GM23248 (cell line): ENCODE data around the gene DARS1. TPM values are rescaled to one million over a fixed set of nuclear protein-coding genes. Genes with fewer than 3 reads are reported as not detected.
A peak's percentile ranks its signal among the peaks of the same experiment; 100 is the strongest.

ENCODE experiments used
- DNase-seq: peaks from one replicate; pipeline ENCODE4 v3.0.0-alpha.2; 2015
- H2AFZ ChIP-seq: fragments of 200-600 bp; sonication (generic); 2 replicates; pipeline ENCODE4 v1.6.1; 2016; ENCODE audit warnings: antibody characterized with exemption
- H3F3A ChIP-seq: fragments of 200-600 bp; sonication (generic); 2 replicates; pipeline ENCODE4 v1.6.1; 2016; ENCODE audit warnings: mild to moderate bottlenecking, antibody characterized with exemption, mixed run types; ENCODE audit not compliant: insufficient read depth
- H3K27ac ChIP-seq: fragments of 200-600 bp; sonication (generic); 2 replicates; pipeline ENCODE4 v1.5.1; 2016; ENCODE audit warnings: mild to moderate bottlenecking
- H3K27me3 ChIP-seq: fragments of 200-600 bp; sonication (generic); replicated peaks from 2 replicates; pipeline ENCODE4 v1.6.1; 2016; ENCODE audit warnings: mild to moderate bottlenecking; ENCODE audit not compliant: insufficient read depth
- H3K36me3 ChIP-seq: fragments of 200-600 bp; sonication (generic); 2 replicates; pipeline ENCODE4 v1.6.1; 2016; ENCODE audit warnings: low read depth, mild to moderate bottlenecking
- H3K4me1 ChIP-seq: fragments of 200-600 bp; sonication (generic); 2 replicates; pipeline ENCODE4 v1.6.1; 2016; ENCODE audit warnings: mild to moderate bottlenecking; ENCODE audit not compliant: insufficient read depth
- H3K4me2 ChIP-seq: fragments of 200-600 bp; sonication (generic); one replicate; pipeline ENCODE4 v1.6.1; 2016; ENCODE audit warnings: mild to moderate bottlenecking; ENCODE audit not compliant: unreplicated experiment
- H3K4me3 ChIP-seq: fragments of 200-600 bp; sonication (generic); 2 replicates; pipeline ENCODE4 v1.5.1; 2016; ENCODE audit warnings: mild to moderate bottlenecking
- H3K79me2 ChIP-seq: fragments of 200-600 bp; sonication (generic); 2 replicates; pipeline ENCODE4 v1.6.1; 2016; ENCODE audit warnings: mild to moderate bottlenecking; ENCODE audit not compliant: insufficient read depth
- H3K9ac ChIP-seq: fragments of 200-600 bp; sonication (generic); 2 replicates; pipeline ENCODE4 v1.6.1; 2016; ENCODE audit warnings: mild to moderate bottlenecking
- H3K9me2 ChIP-seq: fragments of 200-600 bp; sonication (generic); 2 replicates; pipeline ENCODE4 v1.6.1; 2016; ENCODE audit warnings: mixed run types, mild to moderate bottlenecking, moderate library complexity; ENCODE audit not compliant: insufficient read depth
- H3K9me3 ChIP-seq: fragments of 200-600 bp; sonication (generic); one replicate; pipeline ENCODE4 v1.6.1; 2017; ENCODE audit warnings: low read depth
- H4K20me1 ChIP-seq: fragments of 200-600 bp; sonication (generic); 2 replicates; pipeline ENCODE4 v1.6.0; 2016; ENCODE audit not compliant: insufficient read depth
- EZH2 ChIP-seq: fragments of 200-600 bp; sonication (generic); IDR thresholded peaks from 2 replicates; pipeline ENCODE4 v1.6.1; 2018; ENCODE audit warnings: antibody characterized with exemption, mild to moderate bottlenecking; ENCODE audit not compliant: insufficient read depth, poor library complexity, severe bottlenecking
- EZH2phosphoT487 ChIP-seq: fragments of 200-600 bp; sonication (generic); IDR thresholded peaks from 2 replicates; pipeline ENCODE4 v1.6.1; 2018; ENCODE audit warnings: antibody characterized with exemption, moderate library complexity, mild to moderate bottlenecking, low read depth; ENCODE audit not compliant: insufficient read depth
- WGBS, 2 experiments: methylation state at CpG; one replicate each; pipeline ENCODE4 v1.1.6; 2015 to 2017; ENCODE audit warnings: low lambda C conversion rate in 2 of 2, low coverage in 1 of 2; ENCODE audit errors: missing lambda C conversion rate in 2 of 2; 5-methylcytosine and 5-hydroxymethylcytosine counted together
- in situ Hi-C: fragments of 300-500 bp; cut with MboI; formaldehyde crosslinking; loops from 2 replicates; pipeline ENCODE4 v1.15.0; 2020
- polyA plus RNA-seq: library from polyadenylated mRNA; unstranded; fragments of >200 nt; fragmentation: Nextera tagmentation; extraction: Ambion mirVana; gene quantifications from 2 replicates; pipeline ENCODE4 v1.2.1, GENCODE V29; 2016
- total RNA-seq: library from RNA; depleted of rRNA; stranded (reverse); fragments of >200 nt; shearing (Covaris generic); gene quantifications from 2 replicates; pipeline ENCODE4 v1.2.3, GENCODE V29; 2014; rRNA removed

The DARS1 gene
- total RNA-seq = 121 and 144 TPM in 2 replicates
- 109 and 111 TPM in 2 replicates for polyA plus RNA-seq

- in situ Hi-C loops = no loop called here
- Histone ChIP-seq H3K9ac (peak within 1 kb of the TSS; percentile 99), H3K4me1 (peaks cover 14% of the 10 kb centered on the region), H3K9me2 (no peaks in the 10 kb centered on the region), H3K79me2 (peaks cover 49% of the 10 kb centered on the region), H3K4me3 (peak within 1 kb of the TSS; percentile 97), H3K4me2 (peak within 1 kb of the TSS; percentile 99), H3F3A (0 out of 2 replicates have a peak, but pooled peaks cover 3% of the 10 kb centered on the region), H3K27ac (peak within 1 kb of the TSS; percentile 95), H4K20me1 (no peaks in the 10 kb centered on the region), H3K36me3 (peaks cover 23% of the 10 kb centered on the region; the same call in 1 of the 2 replicates), H2AFZ (peak within 1 kb of the TSS; percentile 91), H3K27me3 (no peaks in the 10 kb centered on the region), H3K9me3 (no peaks in the 10 kb centered on the region)
- 1 to 3% methylated on average over 53 to 64 of the region's 64 CpGs for WGBS, 2 experiments
- DNase-seq = peak; percentile 96
- TF ChIP-seq EZH2 (no peak), EZH2phosphoT487 (no peak)
These were observed at the start of gene DARS1 for GRCh38 chr2:135985018-135985825. Gene DARS1, minus strand, starts transcription at chr2:135985626. Its CDS starts 158 bp downstream, at chr2:135985468.

DNA sequence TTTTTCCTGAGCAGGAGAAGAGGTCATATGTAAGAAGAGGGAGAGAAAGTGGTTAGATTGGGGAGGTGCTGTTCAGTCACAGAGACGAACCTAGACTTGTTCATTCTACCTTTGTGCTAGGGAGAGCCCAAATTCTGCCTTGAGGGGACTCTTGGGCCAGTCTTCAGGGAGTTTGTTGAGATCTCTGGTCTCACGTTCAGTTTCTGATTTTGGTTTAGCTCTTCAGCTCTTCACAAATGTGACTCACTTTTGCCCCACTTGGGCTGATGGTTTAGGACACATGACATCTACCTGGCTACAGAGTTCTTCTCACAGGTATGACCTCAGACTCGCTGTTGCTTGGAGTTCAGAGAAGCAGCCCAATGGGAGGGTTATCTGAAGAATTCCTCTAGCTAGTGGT, 49.2 kb upstream of the DARS1 start:
- Histone ChIP-seq H3K4me1 (no peaks in the 10 kb centered on the region), H3K9ac (no peak overlapping the region), H3K9me3 (no peaks in the 10 kb centered on the region), H3K9me2 (no peaks in the 10 kb centered on the region), H3K4me2 (no peak overlapping the region), H3K4me3 (no peak overlapping the region), H2AFZ (no peak overlapping the region), H3K79me2 (no peaks in the 10 kb centered on the region), H3F3A (no peaks in the 10 kb centered on the region), H3K27me3 (peaks cover 11% of the 10 kb centered on the region), H4K20me1 (no peaks in the 10 kb centered on the region), H3K36me3 (no peaks in the 10 kb centered on the region), H3K27ac (no peak overlapping the region)
- in situ Hi-C loops = no loop called here
- DNase-seq = no peak
- TF ChIP-seq EZH2phosphoT487 = no peak
- no peak for TF ChIP-seq EZH2
- 19 to 24% methylated on average over 3 of the region's 3 CpGs for WGBS, 2 experiments

- Histone ChIP-seq H3K79me2 (no peaks in the 10 kb centered on the region), H3K27ac (no peak overlapping the region), H3K4me2 (no peak overlapping the region), H3F3A (no peaks in the 10 kb centered on the region), H3K9ac (no peak overlapping the region), H3K27me3 (peaks cover 11% of the 10 kb centered on the region), H3K36me3 (no peaks in the 10 kb centered on the region), H3K9me2 (no peaks in the 10 kb centered on the region), H2AFZ (no peak overlapping the region), H3K4me3 (no peak overlapping the region), H3K4me1 (no peaks in the 10 kb centered on the region), H4K20me1 (no peaks in the 10 kb centered on the region), H3K9me3 (no peaks in the 10 kb centered on the region)
- DNase-seq = no peak
- in situ Hi-C loops = no loop called here
- 57 to 63% methylated on average over 3 of the region's 3 CpGs for WGBS, 2 experiments
- TF ChIP-seq EZH2phosphoT487 (no peak), EZH2 (no peak)
These were observed 47.5 kb upstream of the DARS1 start for GRCh38 chr2:136032817-136033535.

DNA sequence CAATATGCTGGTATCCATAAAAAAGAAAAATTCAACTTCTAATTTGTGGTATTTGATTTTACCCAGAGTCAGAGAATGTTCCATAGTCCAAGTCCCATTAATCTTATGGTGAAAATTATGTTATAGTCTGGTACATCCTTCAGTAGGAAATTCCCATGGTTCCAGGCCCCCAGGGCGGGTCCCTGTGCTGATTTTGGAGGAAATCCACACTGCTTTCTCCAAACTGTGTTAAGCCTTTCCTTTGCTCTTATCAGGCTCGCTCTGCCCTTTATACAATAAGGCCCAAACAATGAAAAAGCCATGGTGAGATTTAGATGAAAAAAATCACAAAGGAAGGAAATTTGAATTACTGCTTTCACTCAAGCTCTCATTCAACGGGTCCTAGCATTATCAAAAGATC, 46.8 kb upstream of the DARS1 start:
- Histone ChIP-seq H3F3A (no peaks in the 10 kb centered on the region), H2AFZ (no peak overlapping the region), H4K20me1 (no peaks in the 10 kb centered on the region), H3K27me3 (peaks cover 11% of the 10 kb centered on the region), H3K9ac (no peak overlapping the region), H3K9me3 (no peaks in the 10 kb centered on the region), H3K4me1 (no peaks in the 10 kb centered on the region), H3K4me3 (no peak overlapping the region), H3K36me3 (no peaks in the 10 kb centered on the region), H3K9me2 (no peaks in the 10 kb centered on the region), H3K4me2 (no peak overlapping the region), H3K27ac (no peak overlapping the region), H3K79me2 (no peaks in the 10 kb centered on the region)
- DNase-seq = no peak
- TF ChIP-seq EZH2 (no peak), EZH2phosphoT487 (no peak)
- WGBS, 2 experiments = 18 to 22% methylated on average over 3 of the region's 3 CpGs
- in situ Hi-C loops = no loop called here
